DMS153 treated with DMSO at 0.1 percent for 48 hours (cell line): ENCODE measurements around the gene HIVEP2.

Experiments used
- DNase-seq: peaks from one replicate; lab custom pipeline; 2025; ENCODE audit not compliant: unreplicated experiment; lab: John Stamatoyannopoulos, UW

Gene HIVEP2

GRCh38 chr6:142708651-142709050, 236.3 kb downstream of the HIVEP2 start:
- no peak for DNase-seq

DNA sequence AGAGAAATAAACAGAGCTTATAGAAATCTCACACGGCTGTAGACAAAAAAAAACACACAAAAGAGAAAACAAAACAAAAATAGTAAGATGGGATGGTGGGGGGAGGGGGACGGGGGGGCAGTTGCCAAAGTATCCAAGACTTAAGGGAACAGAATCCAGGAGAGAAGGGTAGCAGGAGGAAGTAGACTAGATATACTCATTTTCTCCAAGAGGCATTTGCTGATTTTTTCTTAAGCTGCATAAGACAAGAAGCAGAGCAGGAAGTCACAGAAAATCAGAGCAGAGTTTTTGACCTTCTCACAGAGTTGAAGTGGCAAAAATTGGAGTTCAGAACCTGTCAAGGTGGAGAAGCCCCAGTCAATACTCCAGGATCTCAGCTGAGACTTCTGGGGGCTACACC, 237.7 kb downstream of the HIVEP2 start:
- no peak for DNase-seq

DNA sequence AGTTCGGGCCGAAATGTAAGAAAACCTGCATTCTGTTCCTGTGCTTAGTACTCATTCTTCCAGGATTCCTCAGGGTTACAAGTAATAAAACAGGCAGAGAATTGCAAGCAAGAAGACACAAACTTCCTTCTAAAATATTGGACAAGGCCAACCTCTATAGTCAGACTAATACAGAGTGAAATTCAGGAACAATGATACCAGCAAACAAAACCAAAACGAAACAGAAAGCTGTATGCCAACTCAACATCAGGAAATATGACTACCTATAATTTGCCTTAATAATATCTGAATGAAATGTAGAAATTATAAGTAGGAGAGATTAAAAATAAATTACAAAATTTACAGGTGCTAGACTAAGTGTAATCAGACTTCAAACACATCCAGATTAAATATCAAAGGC, 238.8 kb downstream of the HIVEP2 start:
- no peak for DNase-seq

- no peak for DNase-seq
Measured at GRCh38 chr6:142705054-142705453, 239.9 kb downstream of the HIVEP2 start.

GRCh38 chr6:142702501-142703460, 242.2 kb downstream of the HIVEP2 start:
- no peak for DNase-seq
